A673 (cell line): Measurements from ENCODE around the gene MYO1F. TPM values are rescaled to one million over a fixed set of nuclear protein-coding genes. Genes with fewer than 3 reads are reported as not detected.

Experiments used
- BruUV-seq: library from RNA; stranded (reverse); fragments of 400-500 nt; replicated peaks from 2 replicates; lab custom pipeline; 2021; lab: Mats Ljungman, UMichigan
- CTCF ChIA-PET: fragments of 300-600 bp; sonication (Branson Sonifier 250); formaldehyde crosslinking; loops from one replicate; lab custom pipeline; 2022; ENCODE audit warnings: antibody characterized with exemption; lab: Charles Lee
- POLR2A ChIA-PET: fragments of 300-600 bp; sonication (Branson Sonifier 250); formaldehyde crosslinking; loops from one replicate; lab custom pipeline; 2022; ENCODE audit warnings: antibody characterized with exemption; ENCODE audit not compliant: low non-redundant PET; lab: Charles Lee
- DNase-seq: peaks from one replicate; pipeline ENCODE4 v3.0.0-alpha.2; 2015; ENCODE audit warnings: low spot score
- H3K27ac ChIP-seq: fragments of 200-600 bp; sonication (generic); 2 replicates; pipeline ENCODE4 v1.5.1; 2016; ENCODE audit warnings: mixed run types, low read depth, mild to moderate bottlenecking, mixed read lengths, antibody characterized with exemption, low read length; ENCODE audit not compliant: poor library complexity, severe bottlenecking
- H3K27me3 ChIP-seq: fragments of 200-600 bp; sonication (generic); replicated peaks from 2 replicates; pipeline ENCODE4 v1.6.1; 2017; ENCODE audit warnings: mixed run types, low read depth, mild to moderate bottlenecking, mixed read lengths, antibody characterized with exemption, low read length; ENCODE audit not compliant: insufficient read depth, poor library complexity
- H3K36me3 ChIP-seq: fragments of 200-600 bp; sonication (generic); 2 replicates; pipeline ENCODE4 v1.6.1; 2016; ENCODE audit warnings: mixed run types, mild to moderate bottlenecking, mixed read lengths, antibody characterized with exemption, low read length; ENCODE audit not compliant: insufficient read depth, poor library complexity, severe bottlenecking
- H3K4me1 ChIP-seq: fragments of 200-600 bp; sonication (generic); 2 replicates; pipeline ENCODE4 v1.6.1; 2017; ENCODE audit warnings: mixed run types, mild to moderate bottlenecking, mixed read lengths, antibody characterized with exemption, low read length; ENCODE audit not compliant: insufficient read depth, poor library complexity, severe bottlenecking
- H3K4me3 ChIP-seq: fragments of 200-600 bp; sonication (generic); 2 replicates; pipeline ENCODE4 v1.5.1; 2016; ENCODE audit warnings: low read depth, mixed run types, mild to moderate bottlenecking, mixed read lengths, low read length; ENCODE audit not compliant: poor library complexity, severe bottlenecking
- H3K9me3 ChIP-seq: fragments of 200-600 bp; sonication (generic); 2 replicates; pipeline ENCODE4 v1.6.1; 2016; ENCODE audit warnings: mixed run types, low read depth, mild to moderate bottlenecking, mixed read lengths, antibody characterized with exemption, low read length; ENCODE audit not compliant: poor library complexity, severe bottlenecking
- CTCF ChIP-seq: fragments of 300-800, 200-600 bp; sonication (generic); conservative IDR thresholded peaks from 2 replicates; pipeline ENCODE4 v1.5.1; 2017; ENCODE audit warnings: low read depth, mild to moderate bottlenecking, antibody characterized with exemption, low read length, moderate library complexity, mixed read lengths
- EZH2 ChIP-seq: fragments of 200-600 bp; sonication (generic); IDR thresholded peaks from 2 replicates; pipeline ENCODE4 v1.6.1; 2017; ENCODE audit warnings: borderline replicate concordance, low read depth, mild to moderate bottlenecking, mixed read lengths, antibody characterized with exemption, low read length; ENCODE audit not compliant: poor library complexity, severe bottlenecking
- intact Hi-C: fragments of 100-400 bp; cut with micrococcal nuclease; formaldehyde crosslinking; loops from one replicate; pipeline ENCODE4 v1.10.0; 2022; ENCODE audit not compliant: unreplicated experiment
- total RNA-seq: library from RNA; stranded (reverse); gene quantifications from 2 replicates; pipeline ENCODE4 v1.2.3, GENCODE V29; 2021

MYO1F gene
- total RNA-seq, 1 experiment from 2014 or later: 0.26 TPM

GRCh38 chr19:8512115-8512967 is 64.9 kb downstream of the MYO1F start:
- POLR2A ChIA-PET: no interaction called here
- H3K27me3 ChIP-seq: no peaks in the 10 kb centered on the region
- H3K4me3 ChIP-seq: no peak overlapping the region
- intact Hi-C loops: no loop called here
- BruUV-seq: no TSS peak
- peak; percentile 49 for DNase-seq
- H3K36me3 ChIP-seq: peaks cover 11% of the 10 kb centered on the region
- no peak for TF ChIP-seq EZH2
- TF ChIP-seq CTCF: no peak
- H3K9me3 ChIP-seq: no peaks in the 10 kb centered on the region
- H3K27ac ChIP-seq: peak overlapping the region; percentile 100
- CTCF ChIA-PET: no interaction called here
- peaks cover 17% of the 10 kb centered on the region for H3K4me1 ChIP-seq

DNA sequence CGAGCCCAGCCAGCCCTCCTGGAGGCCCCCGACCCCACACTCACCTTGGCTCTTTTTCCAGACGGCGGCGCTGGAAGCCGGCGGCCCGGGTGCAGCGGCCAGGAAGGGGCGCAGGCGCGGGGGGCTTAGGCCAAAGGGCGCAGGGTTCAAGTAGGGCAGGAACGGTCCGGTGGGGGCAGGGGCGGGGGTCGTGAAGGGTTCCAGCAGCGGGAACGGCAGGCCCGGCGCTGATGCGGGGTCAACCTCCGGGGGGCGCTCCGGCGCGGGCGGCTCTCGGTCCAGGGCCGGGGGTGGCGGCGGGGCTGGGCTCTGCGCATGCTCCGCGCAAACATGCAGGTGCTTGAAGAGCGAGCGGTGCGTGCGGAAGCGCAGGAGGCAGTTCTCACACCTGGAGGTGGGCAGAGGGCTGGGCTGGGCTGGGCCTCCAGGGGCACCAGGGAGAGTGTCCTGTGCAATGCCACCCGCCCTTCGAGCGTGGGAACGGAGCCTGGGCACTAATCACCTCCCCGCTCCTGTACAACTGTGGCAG is 65.6 kb downstream of the MYO1F start:
- CTCF ChIA-PET: no interaction called here
- no peaks in the 10 kb centered on the region for H3K9me3 ChIP-seq

GRCh38 chr19:8510589-8511115 is 66.6 kb downstream of the MYO1F start:
- Histone ChIP-seq H3K4me1 (peaks cover 25% of the 10 kb centered on the region), H3K27me3 (no peaks in the 10 kb centered on the region), H3K27ac (no peak overlapping the region), H3K36me3 (peaks cover 11% of the 10 kb centered on the region), H3K4me3 (no peak overlapping the region), H3K9me3 (no peaks in the 10 kb centered on the region)
- intact Hi-C loops: no loop called here
- CTCF ChIA-PET: no interaction called here
- POLR2A ChIA-PET: no interaction called here
- no peak for DNase-seq
- no TSS peak for BruUV-seq
- TF ChIP-seq CTCF (no peak), EZH2 (no peak)

More for the DNA sequence above, 65.6 kb downstream of the MYO1F start:
- intact Hi-C loops: no loop called here
- H3K27ac ChIP-seq: no peak overlapping the region
- no TSS peak for BruUV-seq
- H3K4me3 ChIP-seq: no peak overlapping the region
- peaks cover 18% of the 10 kb centered on the region for H3K4me1 ChIP-seq
- peaks cover 11% of the 10 kb centered on the region for H3K36me3 ChIP-seq
- POLR2A ChIA-PET: no interaction called here
- no peak for DNase-seq
- no peaks in the 10 kb centered on the region for H3K27me3 ChIP-seq
- TF ChIP-seq EZH2 (no peak), CTCF (no peak; the same call in 1 of the 2 replicates)
